GM12892 (cell line): ENCODE measurements around the gene ALG9.

Source experiments
- POLR2A ChIP-seq: IDR thresholded peaks from 2 replicates; pipeline ENCODE4 v1.6.1; 2011; ENCODE audit warnings: low read depth, low read length, control low read depth
- TAF1 ChIP-seq: IDR thresholded peaks from 2 replicates; pipeline ENCODE4 v1.6.1; 2011; ENCODE audit warnings: low read depth, mild to moderate bottlenecking, control low read depth, low read length, borderline replicate concordance

DNA sequence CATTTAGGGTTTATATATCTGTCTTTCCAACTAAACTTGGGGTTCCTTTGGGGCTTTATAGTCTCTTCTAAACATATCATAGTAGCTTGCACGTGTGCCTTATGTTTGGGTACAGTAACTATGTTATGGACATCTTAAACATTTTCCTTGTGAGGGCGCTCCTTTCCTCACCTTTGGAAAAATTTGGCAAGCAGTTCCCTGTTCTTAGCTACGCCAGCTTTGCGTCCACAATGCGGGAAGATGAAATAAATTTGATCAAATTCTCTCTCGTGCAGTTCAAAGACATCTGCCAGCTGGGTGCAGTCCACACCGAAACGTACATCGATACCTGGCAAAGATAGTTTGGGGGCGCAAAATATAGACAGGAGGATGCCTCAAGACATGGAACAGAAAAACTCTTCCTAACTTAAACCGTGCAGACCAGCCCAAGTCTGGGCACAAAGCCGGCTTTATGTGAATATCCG lies 7.0 kb upstream of the ALG9 start:
- TF ChIP-seq POLR2A (no peak), TAF1 (no peak)
